Stimulated activated CD8-positive, alpha-beta memory T cell treated with anti-CD3 and anti-CD28 coated beads, Interleukin-12 subunit alpha, Interleukin-12 subunit beta, amount 100 ng/mL, for 24 hours (primary cell): Measurements from ENCODE around the gene IL3.
"Not testable (repeated sequence)": the region's sequence is repeated elsewhere in the genome, so short reads cannot be mapped to it uniquely, and the experiment has no call there.

ENCODE experiments used
- DNase-seq: peaks from one replicate; pipeline ENCODE4 v3.0.0-alpha.2; 2020; ENCODE audit errors: extremely low read depth

Gene IL3

GRCh38 chr5:132095077-132095410, 34.6 kb downstream of the IL3 start:
- DNase-seq, result no peak

DNA sequence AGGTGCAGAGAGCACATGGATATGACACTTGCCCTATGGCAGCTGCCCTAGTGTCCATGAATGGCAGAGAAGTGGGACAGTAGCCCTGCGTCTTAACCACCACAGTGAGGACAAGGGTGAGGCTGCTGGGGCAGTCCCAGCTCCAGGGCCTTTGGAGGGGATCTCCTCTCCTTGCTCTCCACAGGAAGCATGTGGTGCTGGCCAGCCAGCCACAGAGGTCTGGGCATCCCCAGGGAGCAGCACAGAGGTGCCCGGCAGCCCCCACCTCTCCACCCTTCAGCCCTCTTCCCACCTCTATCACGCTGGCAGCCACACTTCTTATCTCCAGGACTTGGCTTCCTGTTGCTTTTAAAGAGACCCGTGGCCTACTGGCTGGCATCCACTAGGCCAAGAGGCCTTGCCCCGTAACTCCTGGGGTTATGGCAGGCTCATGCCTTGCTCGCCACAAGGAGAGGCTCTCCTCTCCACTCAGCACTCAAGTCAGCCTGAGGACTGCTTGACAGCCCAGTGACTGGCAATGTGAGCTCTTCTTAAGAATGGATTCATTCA, 35.0 kb downstream of the IL3 start:
- no peak for DNase-seq

- DNase-seq, result no peak
These were observed 36.4 kb downstream of the IL3 start for GRCh38 chr5:132096904-132097303.

DNA sequence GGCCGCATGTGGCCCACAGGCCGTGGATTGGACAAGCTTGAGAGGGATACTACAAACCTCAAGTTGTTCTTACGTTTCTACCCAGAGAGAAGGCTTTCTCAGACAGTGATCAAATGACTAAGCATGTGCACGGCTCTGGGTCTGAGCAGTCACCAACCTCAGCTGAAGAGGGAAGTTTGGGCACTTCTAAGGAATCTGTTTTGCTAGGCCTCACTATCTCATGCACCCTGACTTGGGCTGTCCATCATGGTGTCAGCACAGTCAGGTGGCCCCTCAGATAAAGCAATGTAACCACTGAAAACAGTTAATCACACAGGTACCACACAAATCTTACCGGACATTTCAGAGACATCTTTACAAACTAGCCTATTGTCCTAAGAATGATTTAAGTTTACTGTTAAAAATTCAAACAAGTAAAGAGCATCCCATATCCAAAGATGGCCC, 37.7 kb downstream of the IL3 start:
- DNase-seq, result no peak

DNA sequence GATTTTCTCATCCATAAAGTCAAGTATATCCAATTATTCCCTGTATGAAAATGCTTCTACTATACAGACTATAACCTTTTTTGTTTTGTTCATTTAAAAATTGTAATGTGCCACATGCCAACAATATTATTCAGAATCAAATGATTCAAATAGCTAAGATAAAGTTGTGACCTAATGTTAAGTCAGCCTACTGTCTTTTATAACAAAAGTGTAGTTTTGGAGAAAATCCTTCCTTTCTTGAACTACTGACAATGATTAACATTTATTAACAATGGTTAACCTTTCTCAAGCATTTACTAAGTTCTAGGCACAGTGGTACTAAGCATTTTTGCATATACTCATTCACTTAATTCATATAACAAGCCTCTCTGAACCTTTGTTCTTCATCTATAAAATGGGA, 38.2 kb downstream of the IL3 start:
- no peak for DNase-seq

DNA sequence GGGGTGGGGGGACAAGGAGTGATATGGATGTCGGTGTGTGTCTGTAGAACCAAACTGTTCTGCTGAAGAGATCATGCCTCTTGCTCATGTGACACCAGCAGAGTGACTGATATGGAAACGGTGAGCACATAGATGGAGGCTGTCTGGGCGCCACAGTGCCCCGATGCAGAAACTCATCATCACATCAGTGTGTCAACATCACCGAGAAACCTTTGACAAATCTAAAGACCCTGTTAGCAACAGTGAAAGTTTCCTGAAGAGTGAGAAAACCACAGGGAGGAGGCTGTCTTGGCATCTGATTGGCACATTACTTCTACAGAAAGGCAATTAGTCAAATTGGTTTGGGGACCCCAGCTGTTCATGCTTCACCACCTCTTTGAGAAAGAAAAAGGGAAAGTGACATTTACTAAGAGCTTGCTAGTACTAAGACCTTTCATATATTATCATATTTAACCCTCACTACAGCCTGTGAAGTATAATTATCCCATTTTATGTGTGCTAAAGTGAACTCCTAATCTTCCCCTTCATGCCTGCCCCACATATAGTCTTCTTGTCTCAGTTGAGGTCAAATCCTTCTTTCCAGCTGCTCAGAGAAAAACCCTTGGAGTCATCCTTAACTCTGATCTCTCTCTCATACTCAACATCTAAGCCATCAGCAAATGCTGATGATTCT, 38.8 kb downstream of the IL3 start:
- DNase-seq, result no peak

- DNase-seq, result no peak
These were observed 39.5 kb downstream of the IL3 start for GRCh38 chr5:132099905-132100304.

DNA sequence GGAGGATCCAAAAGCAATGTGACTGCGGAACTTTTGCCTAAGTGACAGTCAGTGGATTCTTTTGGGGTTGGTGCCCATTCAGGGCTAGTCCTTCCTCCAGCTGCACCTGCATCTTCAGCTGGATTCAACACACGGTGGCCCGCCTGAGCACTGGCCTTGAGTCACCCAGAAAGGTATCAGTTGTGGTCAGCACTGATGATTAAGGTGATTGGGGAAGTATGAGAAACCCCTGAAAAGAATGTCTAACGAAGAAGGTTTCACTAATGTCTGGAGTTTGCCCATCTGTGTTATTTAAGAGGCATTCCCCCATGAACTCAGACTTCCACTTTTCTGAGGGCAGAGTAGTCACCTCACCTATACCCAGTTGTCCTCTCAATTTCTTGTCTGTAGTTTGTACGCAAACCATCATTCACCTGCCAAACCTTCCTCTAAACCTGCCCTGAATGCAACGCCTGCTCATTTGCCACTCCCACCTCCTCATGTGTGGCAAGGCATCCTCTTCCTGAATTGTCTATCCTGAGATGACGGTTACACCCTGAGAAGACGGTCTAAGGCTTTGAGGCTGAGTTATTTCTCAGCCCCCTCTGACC, 40.3 kb downstream of the IL3 start:
- DNase-seq, result no peak

DNA sequence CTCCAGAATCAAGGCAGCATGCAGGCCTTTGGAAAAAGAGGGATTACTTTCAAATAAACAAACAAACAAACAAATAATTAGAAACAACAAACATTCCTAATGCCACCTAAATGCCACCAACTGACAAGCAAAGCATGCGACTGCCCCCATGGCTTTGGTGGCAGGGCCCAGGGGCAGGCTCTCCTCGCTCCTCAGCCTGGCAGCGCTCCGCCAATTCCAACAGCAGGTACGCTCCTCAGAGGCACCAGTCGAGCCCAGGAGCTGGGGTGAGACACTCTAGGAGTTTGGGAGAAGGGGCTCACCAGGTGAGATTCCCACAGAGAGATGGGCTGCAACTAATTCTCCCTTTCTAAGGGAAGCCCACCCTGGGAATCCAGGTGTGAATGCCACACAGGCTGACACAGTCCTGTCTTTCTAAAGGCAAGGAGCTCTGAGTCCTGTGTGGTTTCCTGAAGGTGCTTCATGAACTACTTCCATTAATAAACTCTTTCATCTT, 41.0 kb downstream of the IL3 start:
- no peak for DNase-seq

- DNase-seq, result peak; percentile 19
These were observed 41.7 kb downstream of the IL3 start for GRCh38 chr5:132102101-132102701.

- no peak for DNase-seq
These were observed 42.5 kb downstream of the IL3 start for GRCh38 chr5:132102944-132103331.

GRCh38 chr5:132103332-132103951, 43.0 kb downstream of the IL3 start:
- DNase-seq, result peak; percentile 43

- DNase-seq, result no peak
These were observed 43.5 kb downstream of the IL3 start for GRCh38 chr5:132103969-132104391.

GRCh38 chr5:132104556-132104955, 44.1 kb downstream of the IL3 start:
- DNase-seq, result no peak

- no peak for DNase-seq
These were observed 45.2 kb downstream of the IL3 start for GRCh38 chr5:132105688-132106087.

DNA sequence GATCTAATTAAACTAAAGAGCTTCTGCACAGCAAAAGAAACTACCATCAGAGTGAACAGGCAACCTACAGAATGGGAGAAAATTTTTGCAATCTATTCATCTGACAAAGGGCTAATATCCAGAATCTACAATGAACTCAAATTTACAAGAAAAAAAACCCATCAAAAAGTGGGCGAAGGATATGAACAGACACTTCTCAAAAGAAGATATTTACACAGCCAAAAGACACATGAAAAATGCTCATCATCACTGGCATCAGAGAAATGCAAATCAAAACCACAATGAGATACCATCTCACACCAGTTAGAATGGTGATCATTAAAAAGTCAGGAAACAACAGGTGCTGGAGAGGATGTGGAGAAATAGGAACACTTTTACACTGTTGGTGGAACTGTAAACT, 48.0 kb downstream of the IL3 start:
- DNase-seq, result not testable (repeated sequence)

- not testable (repeated sequence) for DNase-seq
These were observed 48.5 kb downstream of the IL3 start for GRCh38 chr5:132108957-132109356.

GRCh38 chr5:132109494-132110053, 49.1 kb downstream of the IL3 start:
- no peak for DNase-seq

DNA sequence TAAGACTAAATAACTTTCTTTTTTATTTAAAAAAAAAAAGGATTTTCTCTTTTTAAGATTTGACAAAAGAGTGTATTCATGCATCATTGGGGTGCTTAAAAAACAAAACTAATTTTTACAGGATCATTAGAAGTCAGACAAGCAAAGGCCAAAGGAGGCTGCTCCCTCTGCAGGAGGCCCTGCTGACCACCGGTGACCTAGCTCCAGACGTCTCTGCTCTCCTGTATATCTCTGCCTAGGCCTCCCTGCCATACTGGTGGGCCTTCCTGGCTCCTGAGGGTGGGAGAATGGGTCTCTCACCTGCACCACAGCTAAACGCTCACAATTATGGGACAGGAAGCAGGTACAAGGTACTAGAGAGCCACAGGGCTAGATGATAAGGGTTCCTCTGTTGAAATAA, 49.7 kb downstream of the IL3 start:
- DNase-seq, result no peak

- no peak for DNase-seq
These were observed 50.5 kb downstream of the IL3 start for GRCh38 chr5:132110930-132111329.

GRCh38 chr5:132112111-132112510, 51.7 kb downstream of the IL3 start:
- no peak for DNase-seq
